Stimulated activated CD4-positive, alpha-beta T cell treated with anti-CD3 and anti-CD28 coated beads, Interleukin-15, amount 100 ng/mL, for 24 hours (primary cell): Measurements from ENCODE around the gene TRIM66.
A peak's percentile ranks its signal among the peaks of the same experiment; 100 is the strongest.
"Not testable (repeated sequence)": the region's sequence is repeated elsewhere in the genome, so short reads cannot be mapped to it uniquely, and the experiment has no call there.

Experiments
- DNase-seq: peaks from one replicate; pipeline ENCODE4 v3.0.0-alpha.2; 2020

TRIM66 gene

DNA sequence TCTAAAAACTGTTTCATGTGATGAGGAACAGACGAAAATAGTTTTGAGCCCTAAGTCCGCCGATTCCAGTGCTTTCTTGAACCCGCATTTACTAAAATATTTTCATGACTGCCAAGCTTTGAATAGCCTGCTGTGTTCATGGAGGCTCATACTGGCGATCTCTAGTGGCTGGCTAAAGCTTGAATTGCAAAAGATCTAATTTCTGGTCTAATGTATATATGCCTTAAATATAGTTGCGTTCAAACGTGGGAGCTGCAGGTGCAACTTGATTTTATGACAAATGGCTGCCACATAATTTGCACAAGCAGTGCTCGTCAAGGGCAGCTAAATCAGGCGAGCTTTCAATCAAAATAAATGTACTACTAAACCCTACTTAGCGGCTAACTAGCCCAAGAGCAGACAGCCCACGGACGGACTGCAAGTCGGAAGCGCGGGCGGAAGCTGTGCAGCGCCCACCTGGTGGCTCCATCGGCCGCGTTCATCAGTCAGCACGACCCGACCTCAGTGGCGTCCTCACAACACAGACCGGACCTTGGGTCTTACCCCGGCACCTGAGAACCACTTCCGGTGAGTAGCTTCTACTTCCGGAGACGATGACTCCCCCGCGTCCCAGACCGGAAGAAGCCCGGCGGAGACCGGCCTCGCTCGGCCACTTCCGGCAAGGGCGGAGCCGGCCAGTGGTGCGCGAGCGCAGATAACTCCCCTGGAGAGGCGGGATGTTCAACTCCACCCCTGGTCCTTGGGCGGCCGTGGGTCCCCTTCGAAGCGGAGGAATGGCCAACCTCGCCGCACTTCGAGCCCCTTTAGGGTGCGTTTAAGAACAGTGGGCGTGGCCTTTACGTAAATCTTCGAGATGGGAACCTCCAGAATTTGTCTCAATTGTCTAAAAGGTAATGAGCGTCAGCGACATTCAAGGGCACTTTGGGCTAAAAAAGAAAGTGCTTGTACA lies 6.2 kb upstream of the TRIM66 start:
- peak; percentile 92 for DNase-seq

DNA sequence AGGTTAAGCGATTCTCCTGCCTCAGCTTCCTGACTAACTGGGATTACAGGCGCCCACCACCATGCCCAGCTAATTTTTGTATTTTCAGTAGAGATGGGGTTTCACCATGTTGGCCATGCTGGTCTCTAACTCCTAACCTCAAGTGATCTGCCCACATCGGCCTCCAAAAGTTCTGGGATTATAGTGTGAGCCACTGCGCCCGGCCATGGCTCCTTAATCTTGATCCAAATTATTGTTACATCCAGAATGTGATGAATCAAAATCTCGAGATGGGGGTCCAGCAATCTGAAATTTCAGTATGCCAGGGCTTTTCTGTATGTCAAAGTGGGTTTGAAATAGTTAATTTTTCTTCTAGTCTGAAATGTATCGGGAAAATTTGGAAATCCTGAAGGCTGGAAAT lies 3.9 kb upstream of the TRIM66 start:
- no peak for DNase-seq

DNA sequence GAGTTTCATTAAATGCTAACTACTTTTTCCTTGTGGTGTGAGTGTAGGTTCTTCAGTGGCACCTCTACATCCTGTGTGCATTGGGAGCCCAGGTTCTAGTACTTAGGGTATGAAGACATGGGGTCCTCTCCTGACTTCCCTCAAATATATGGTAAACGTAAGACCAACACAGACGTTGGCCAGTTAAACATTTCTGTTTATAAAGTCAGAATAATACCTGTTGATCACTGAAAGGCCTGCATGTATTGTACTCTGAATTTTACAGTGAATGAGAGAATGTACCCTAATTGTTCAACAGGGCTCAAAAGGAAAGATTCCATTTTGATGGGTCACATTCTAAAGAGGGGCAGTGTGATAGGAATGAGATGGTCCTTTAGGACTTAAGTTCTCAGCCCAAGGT lies 3.4 kb upstream of the TRIM66 start:
- no peak for DNase-seq

DNA sequence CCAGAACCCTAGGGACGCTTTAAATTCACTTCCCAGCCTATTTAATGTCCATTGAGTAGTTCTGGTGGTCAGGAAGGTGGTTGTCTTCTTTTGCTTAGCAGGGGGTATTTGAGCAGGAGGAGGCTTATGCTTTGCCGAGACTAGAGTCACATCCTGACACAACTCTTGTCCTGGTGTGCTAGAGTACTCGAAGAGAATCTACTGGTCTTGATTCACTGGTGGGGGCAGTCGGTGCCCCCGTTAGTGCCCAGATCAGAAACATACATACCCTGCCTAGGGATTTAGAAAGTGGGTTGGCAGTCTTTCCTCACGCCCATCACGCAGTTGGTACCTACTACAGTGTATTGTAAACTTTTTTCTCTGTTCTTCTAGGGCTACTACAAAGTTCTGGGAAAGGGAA lies 2.8 kb upstream of the TRIM66 start:
- DNase-seq, result no peak

DNA sequence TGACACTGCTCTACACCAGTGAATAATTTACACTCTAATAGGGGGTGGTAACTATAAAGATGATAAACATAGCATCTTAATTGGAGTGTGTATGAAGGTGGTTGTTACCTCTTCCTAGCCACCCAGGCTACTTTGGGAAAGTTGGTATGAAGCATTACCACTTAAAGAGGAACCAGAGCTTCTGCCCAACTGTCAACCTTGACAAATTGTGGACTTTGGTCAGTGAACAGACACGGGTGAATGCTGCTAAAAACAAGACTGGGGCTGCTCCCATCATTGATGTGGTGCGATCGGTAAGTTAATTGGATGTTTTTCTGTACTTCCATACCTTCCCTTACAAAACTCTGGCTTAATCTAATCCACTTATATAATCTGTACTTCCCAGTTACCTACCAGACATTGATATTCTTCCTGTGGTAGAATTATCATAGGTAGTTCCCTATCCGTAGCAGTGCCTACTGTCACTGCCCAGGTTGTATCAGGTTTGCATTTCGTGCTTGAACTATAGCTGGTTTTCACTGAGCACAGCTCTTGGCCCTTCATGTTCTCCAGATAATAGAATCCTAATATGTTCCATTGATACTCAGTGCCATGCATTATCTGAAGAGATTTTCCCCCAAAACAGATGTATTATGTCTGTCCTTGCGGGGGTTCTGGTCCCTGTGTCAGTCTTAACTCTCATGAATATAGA lies 2.3 kb upstream of the TRIM66 start:
- DNase-seq, result no peak

DNA sequence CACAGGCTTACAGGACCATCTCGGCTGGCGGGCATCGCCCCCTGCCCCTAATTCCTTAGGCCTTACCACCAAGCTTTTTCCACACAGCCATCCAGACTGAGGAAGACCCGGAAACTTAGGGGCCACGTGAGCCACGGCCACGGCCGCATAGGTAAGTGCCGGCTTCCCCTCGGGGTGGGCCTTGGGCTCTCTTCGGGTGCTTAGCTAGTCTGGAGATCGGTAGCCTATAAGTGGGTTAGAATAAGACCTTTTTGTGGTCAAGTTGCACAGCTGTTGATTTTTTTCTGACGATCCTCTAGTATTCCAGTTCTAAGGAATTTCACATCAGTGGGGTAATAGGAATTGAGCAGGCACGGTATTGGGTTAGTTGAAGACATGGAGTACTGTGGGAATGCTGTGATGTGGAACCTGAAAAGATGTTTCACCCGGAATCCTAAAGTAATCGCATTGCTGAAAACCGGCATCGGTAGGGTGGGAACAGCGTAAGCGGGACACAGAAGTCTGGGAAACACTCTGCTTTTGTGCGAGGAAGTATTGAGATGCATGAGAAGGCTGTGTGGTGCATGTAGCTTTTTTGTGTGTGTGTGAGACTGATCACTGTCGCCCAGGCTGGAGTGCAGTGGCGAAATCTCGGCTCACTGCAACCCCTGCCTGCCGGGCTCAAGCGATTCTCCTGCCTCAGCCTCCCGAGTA lies 796 bp upstream of the TRIM66 start:
- DNase-seq, result peak; percentile 53

DNA sequence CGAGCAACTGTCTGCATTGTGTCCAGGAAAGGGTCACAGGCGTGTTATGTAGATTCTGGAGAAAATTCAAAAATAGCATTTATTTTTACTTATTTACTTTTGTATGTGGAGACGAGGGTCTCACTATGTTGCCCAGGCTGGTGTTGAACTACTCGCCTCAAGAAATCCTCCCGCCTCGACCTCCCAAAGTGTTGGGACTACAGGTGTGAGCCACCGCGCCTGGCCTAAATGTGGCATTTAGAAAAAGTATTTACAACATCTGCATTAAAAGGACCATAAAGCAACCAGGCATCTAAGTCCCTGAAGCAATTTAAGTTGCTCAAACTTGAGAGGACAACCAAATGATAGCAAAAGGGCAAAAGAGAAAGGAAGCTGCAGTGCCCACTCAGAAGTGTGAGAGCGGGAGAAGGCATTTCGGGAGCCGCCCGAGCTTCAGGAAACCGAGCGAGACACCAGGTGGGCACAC lies 595 bp downstream of the TRIM66 start:
- DNase-seq, result no peak

DNA sequence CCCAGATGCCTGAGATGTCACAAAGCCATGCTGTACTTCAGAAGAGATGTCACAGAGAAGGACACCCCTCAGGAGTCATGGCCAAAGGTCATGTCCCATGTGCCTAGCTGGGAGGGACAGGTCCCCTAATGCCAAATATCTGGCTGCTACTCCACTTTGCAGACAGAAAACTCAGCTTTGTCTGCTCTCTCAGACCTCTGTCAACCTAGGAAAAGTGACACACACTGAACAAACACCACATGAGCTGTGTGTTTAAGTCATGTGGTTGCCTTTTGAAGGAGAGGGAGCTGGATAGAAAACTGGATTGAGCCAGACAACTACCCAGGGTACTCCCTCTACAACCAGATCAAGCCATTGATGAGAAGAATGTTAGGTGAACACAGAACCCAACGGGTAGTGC lies 3.5 kb downstream of the TRIM66 start:
- no peak for DNase-seq

DNA sequence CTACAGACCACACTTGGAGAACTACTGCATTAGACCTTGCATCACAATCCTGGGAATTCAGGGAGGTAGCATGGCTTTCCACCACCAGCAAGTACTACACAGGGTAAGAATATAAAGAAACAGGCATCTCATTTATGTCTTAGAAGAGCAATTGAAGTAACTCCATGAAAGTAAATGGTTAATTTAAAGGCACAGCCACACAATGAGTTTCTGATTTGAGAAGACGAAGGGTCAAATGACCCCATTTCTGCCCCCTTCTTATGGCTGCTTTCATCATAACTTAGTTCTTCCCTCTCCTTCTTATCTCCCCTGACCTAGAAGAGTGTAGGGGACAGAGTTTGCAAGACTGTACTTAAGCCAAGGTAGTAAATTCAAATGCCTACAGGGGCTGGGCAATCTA lies 6.0 kb downstream of the TRIM66 start:
- DNase-seq, result no peak

DNA sequence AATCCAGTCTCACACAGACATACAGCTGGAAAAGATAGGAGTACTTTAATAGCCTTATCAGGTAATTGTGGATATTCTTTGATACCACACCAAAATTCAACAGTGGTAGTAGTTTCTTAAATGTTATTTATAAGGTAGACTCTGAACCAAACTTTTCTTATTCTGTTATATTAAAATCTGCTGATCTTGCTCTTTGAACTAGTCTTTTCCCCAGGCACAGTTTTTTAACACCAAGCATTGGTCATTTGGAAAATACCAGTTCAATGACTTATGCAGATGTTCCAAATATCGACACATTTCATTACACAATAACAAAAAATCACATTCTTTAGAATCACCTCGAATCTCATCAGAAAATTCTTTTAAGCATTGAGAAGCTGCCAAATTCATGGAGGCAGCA lies 7.6 kb downstream of the TRIM66 start:
- DNase-seq, result no peak

DNA sequence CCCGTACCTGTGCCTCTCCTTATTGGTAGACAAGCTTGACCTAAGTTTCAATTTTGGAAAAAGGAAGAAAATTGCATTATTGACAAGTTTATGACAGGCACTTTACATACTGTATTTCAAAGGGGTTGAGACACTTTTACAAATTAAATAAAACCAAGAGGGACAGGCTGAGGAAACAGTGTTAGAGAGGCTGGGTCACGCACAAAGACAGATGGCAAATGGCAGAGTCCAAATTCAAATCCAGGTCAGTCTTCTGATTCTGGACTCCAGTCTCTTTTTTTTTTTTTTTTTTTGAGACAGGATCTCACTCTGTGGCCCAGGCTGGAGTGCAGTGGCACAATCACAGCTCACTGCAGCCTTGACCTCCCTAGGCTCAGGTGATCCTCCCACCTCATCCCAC lies 10.1 kb downstream of the TRIM66 start:
- no peak for DNase-seq

DNA sequence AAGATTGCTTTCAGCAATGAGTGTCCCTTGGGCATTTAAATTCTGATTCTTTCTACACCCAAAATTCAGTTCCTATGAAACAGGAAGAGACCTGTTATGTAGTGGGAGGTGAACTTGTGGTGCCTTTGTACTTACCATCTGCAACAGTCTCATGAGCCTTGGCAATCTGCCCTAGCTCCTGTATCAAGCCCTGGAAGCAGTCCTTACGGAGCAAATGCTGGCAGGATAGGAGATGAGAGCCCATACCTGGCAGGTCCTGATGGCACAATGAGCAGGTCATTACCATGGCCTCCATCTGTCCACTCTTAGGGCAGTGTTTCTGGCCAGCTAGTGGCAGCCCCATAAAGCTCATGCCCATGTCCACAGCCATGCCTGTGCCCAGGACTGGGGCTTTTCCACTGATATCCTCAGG lies 10.8 kb downstream of the TRIM66 start:
- no peak for DNase-seq

DNA sequence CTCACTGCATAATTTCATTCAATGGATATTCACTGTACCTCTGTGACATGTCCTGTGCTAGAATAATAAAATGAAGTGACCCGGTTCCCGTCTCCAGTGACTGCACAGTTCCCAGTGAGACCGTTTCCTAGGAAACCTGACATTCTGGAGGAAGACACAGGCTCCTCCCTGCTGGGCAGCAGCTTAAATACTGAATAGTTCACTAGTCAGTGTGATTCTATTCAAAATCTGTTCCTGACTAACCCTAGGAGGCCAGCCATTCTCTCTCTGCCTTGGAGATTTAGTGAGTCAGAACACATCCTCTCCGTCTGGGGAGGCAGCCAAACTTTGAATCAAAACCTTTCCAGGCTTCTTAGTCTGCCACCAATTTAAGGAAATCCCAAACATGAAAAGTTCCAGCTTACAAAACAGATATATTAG lies 11.3 kb downstream of the TRIM66 start:
- no peak for DNase-seq

DNA sequence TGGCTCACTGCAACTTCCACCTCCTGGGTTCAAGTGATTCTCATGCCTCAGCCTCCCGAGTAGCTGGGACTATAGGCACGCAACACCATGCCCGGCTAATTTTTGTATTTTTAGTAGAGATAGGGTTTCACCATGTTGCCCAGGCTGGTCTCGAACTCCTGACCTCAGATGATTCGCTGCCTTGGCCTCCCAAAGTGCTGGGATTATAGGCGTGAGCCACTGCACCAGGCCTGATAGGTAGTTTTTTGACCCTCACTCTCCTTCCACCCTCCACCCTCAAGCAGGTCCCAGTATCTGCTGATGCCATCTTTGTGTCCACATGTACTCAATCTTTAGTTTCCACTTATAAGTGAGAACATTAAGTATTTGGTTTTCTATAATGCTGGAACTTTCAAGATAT lies 12.4 kb downstream of the TRIM66 start:
- DNase-seq, result not testable (repeated sequence)

DNA sequence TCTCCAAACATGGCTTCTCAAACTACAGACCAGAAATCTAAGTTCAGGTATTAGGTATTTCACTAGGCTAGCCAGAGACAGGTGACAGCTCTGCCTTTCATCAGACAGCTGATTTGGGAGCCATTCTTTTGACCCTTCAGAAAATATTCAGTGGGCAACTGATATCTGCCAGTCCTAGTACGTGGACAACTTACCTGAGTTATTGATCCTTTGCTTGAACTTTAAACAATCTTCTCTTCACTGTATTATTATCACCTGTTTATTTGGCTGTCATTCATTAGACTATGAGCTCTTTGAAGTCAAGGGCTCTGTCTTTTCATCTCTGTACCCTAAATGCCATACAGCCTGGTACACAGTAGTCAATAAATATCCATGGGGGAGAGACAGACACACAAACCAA lies 17.2 kb downstream of the TRIM66 start:
- no peak for DNase-seq

DNA sequence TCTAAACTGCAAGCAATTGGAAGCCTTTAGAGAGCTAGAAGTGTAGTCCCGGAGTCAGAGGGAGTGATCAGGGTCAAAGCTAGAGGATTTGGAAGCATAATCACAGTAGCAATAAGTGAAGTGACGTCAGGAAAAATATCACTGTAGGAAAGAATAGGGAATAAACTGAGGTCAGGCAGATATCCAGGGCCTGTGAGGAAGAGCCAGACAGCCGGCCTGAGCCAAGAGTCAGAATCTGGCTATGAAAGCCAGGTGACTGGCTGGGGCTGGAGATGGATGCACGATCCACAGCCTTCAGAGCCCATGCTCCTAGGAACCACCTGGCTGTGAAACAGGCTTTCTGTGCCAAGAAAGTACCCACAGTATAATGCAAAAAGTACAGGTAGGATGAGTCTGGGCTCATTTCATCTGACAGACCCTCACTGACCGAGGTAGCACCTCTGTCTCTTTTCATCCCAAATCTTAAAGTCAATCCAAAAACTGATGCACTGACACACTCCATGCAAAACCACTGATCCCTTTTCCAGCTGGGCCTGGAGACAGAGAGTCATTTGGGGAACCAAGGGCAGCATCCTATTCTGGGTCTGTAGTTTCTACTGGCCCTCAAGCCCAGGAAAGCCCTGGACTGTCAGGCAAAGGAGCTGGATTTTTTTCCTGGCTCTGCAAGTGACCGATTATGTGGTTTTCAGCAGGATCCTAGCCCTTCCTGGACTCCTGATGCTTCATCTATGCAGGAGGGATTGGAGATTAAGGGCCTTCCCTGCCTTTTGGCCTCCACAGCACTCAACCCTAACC lies 21.3 kb downstream of the TRIM66 start:
- DNase-seq, result no peak

DNA sequence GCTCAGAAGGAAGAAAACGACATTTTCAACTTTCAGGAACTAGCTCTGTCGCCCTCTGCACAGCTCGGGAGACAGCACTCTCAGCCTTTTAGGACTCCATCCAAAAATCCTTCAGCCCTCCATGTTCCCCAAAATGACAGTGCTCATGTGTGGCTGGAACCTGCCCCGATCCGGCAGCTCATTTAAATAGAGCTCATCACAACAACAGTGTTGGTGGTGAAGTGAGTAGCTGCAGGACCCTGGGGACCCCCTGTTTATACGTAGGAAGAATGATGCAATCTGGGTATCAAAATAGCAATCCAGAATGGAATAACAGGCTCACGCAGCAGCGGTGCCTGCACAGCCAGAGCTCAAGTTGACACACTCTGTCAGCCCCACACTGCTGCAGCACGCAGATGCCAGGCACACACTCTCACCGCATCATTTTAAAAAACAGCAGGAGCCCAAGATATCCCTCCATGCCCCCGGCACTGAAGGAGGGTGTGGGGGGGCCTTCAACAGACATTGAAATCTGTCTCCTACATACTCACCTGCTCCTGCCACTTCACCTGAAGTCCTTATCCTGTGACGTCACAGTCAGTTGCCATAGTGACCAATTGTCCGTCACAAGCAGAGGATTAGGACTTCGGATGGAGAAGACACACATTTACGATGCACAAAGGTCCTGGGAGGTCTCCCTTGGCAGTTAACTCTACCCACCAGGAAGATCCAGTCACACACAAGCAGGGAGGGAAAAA lies 24.0 kb downstream of the TRIM66 start:
- DNase-seq, result no peak

DNA sequence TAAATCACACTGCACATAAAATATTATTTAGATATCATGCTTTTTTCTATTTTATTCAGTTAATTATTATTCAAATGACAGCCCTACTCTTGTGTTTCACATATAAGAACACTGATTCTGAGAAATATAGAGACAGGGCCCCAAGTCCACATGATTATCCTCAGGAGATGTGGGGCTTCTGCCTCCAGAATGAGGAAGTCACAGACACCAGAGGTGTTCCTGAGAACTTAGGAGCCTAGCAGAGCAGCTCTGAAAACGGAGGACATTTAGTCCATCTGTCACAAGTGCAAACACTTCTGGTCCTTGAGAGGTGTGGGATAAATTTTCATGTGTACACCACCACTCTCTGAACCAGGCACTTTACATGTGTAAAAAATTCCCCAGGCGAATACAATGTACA lies 26.2 kb downstream of the TRIM66 start:
- no peak for DNase-seq

DNA sequence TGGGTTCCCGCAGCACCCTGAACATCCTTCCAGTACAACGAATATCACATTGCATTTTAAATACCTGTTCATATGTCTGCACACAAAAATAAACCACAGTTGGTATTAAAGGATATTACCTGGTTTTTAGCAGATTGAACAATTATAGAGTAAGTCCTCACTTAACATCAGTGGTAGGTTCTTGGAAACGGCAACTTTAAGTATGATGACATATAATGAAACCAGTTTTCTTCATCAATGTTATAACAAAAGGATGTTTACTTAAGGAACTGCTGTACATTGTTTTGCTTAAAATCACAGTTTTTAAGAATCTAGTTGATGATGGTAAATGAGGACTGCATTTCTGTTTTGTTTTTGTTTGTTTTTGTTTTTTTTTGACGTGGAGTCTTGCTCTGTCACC lies 28.0 kb downstream of the TRIM66 start:
- DNase-seq, result no peak

DNA sequence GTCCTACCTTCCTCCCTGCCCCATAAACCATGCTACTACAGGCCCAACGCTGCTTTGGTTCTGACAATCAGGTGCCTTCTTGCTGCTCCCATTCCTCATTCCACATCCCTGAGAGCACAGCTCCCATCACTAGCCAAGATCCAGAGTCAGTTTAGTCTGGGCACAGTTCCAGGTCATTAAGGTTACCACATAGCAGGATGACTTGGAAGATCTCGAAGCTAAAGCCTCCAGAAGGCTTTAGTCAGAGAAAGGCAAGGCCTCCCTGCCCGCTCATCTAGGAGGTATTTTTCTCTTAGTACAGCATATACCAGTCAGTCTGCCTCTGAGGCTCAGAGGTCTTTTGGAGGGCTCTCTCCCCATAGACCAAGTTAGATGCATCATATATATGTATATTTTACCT lies 30.3 kb downstream of the TRIM66 start:
- DNase-seq, result no peak

DNA sequence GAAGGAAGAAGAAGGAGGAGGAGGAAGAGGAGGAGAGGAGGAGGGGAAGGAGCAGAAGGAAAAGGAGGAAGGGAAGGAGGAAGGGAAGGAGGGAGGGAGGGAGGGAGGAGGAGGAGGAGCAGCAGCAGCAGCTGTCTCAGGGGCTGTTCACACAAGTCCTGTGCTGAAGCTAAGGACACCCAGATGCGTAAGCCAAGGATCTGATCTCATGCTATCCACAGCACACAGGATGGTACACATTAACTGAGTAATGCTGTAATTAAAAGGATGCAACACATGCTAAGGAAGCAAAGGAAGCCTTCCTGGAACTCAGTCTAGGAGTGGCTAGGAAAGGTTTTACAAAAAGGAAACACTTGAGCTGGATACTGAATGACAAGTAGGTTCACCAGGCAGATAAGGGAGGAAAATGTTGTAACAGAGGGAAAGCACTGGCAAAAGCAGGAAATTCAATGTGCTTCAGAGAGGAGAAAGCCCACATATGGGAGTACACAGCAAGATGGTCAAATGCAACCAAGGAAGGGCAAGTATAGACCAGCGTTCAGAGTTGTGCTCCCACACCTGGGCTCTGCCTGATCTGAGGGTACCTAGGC lies 32.0 kb downstream of the TRIM66 start:
- no peak for DNase-seq

DNA sequence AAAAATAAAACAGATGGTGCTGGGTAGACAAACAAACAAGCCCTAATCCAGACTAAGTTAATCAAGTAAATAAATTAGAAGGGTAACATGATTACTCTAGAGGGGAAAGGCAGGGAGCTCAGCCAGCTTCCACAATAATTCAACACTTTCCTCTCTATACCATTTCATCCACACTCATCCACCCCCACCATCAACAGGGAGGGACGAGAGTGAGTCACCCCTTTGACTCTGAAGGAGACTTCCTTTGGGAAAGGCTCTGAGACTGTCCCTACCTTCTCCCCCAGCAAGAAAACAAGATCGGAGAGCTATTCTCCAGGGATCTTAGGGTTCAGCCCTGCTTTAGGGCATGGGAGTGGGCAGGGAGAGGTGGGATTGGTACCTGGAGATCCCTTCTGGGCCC lies 33.1 kb downstream of the TRIM66 start:
- no peak for DNase-seq
